LNCaP clone FGC (cell line): Measurements from ENCODE around the gene ARHGAP15.

Experiments
- DNase-seq: peaks from one replicate; pipeline ENCODE4 v3.0.0-alpha.2; 2011; ENCODE audit warnings: low read depth
- H3K4me3 ChIP-seq: 2 replicates; pipeline ENCODE4 v1.5.1; 2011; ENCODE audit warnings: mild to moderate bottlenecking, low read depth, low read length, control low read depth
- CTCF ChIP-seq: IDR thresholded peaks from 2 replicates; pipeline ENCODE4 v1.5.1; 2012; ENCODE audit warnings: mild to moderate bottlenecking; ENCODE audit not compliant: control insufficient read depth, insufficient read depth; ENCODE audit errors: extremely low read depth

The ARHGAP15 gene

DNA sequence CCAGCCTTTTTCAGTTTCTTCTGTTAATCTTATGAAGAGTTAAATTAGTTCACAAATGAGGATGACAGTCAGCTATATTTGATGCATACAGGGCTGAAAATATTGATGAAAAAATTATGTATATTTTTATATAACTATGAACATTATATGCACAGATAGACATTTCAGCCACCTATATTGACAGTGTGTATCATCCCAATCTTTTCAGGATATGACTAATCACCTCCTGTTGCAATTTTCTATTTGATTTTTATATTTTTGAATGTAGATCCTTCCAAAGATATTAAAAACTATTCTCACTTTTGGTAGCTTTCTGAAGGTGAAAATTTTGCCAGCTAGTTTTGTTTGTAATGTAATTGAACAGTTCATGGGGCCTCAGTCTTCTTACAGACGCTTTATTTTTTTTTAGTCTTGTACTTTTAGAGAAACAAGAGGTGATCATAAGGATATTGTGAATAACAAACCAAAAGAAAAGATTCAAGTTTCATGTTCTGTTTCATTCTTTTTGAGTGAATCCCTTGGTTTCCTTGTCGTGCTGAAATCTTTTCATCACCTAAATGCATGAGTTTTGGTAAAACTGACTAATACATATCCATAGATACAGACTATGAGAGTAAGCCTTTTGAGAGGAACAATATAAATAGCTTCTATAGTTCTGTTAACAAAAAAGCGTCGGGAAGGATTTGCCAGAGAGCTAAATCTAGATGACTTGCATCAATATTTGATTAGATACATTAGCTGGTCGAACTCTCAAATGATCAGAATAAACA is 123.1 kb downstream of the ARHGAP15 start:
- no peak overlapping the region for H3K4me3 ChIP-seq
- no peak for DNase-seq
- no peak for TF ChIP-seq CTCF

- no peak overlapping the region for H3K4me3 ChIP-seq
- no peak for DNase-seq
- no peak for TF ChIP-seq CTCF
Observed at GRCh38 chr2:143254110-143254509, 124.9 kb downstream of the ARHGAP15 start.

- DNase-seq = no peak
- H3K4me3 ChIP-seq = no peak overlapping the region
- no peak for TF ChIP-seq CTCF
Observed at GRCh38 chr2:143255086-143255485, 125.9 kb downstream of the ARHGAP15 start.

DNA sequence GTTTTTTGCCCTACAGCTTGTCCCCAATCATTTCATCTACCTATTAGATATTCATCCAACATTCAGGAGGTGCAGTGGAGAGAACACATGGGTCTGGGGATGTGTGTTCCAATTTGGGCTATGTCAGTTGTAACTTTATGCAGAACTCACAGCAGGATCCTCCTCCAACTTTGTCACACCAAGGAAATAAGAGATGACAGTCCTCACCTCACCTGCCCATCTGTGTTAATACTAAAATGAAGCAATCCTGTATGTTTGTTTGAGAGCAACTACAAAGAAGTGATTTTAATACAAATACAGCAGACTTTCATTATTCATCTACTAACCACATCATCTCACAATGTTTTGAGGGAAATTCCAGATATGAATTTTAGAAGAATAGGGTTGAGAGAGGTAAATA is 126.7 kb downstream of the ARHGAP15 start:
- no peak overlapping the region for H3K4me3 ChIP-seq
- DNase-seq = no peak
- no peak for TF ChIP-seq CTCF

DNA sequence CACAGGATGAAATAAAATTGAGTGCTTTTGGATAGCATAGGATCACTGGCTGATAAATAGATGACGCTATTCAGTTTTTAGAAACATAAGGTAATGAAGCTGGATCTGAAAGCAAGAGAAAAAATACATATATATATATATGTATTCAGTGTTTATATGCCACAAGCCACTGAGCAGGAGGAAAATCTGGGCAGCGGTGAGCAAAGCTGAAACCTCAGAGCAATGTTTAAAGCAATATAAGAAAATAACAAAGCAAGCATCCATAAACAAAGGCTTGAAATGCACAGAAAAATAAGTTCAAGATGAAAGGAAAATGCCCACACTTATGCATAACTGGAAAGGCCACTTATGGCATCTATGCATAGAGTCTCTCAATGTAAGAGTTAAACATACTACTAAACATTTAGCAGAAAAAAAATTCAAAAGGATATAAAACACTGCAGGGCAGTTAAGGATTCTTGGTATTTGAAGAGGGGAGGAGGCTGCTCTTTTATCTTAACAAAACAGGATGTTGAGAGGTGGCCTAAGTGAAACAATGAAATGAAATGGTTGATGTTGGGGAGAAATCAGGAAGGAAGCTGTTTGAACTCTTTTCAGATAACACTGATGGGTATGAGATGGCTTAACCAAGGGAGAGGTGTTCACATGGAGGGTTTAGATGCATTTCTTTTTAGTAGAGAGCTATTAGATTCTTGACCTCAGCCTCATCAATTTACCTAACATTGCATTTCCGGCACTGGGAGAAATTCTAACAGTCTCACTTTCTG is 129.1 kb downstream of the ARHGAP15 start:
- TF ChIP-seq CTCF = no peak
- no peak overlapping the region for H3K4me3 ChIP-seq
- no peak for DNase-seq

DNA sequence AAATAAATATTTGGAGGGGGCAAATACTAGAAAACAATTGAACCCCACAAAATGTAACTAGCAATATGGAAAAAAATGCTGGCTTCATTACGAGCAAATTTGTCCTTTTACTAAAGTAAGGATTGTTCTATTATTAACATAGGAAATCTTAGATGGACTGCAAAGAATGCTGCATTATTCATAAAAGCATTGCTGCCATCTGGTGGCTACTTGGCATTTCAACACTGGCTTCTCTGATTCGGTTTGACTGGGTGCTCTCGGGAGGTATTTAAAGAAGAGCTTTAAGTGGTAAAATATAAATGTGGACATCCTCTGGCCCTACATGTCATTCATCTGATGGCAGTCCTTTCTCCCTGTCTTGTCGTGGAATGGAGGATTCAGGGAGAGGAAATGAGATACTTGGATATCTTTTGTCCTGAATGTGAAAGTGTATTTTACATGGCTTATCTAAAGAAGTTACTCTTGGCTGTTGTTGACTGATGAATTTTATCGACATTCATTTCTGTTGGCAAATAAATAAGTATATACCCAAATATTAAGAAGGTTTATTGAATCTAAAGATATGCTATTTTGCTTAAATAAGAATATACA is 130.2 kb downstream of the ARHGAP15 start:
- peak; percentile 77 for TF ChIP-seq CTCF
- H3K4me3 ChIP-seq = no peak overlapping the region
- peak; percentile 19 for DNase-seq
